Psoas muscle (tissue), 8 donors: ENCODE data around the gene LGR4. TPM values are rescaled to one million over a fixed set of nuclear protein-coding genes. Genes with fewer than 3 reads are reported as not detected.

Experiments
- ATAC-seq, 4 donors: fragments of 200-7000 bp; cut with Tn5 transposase; one replicate each; pipeline ENCODE4 v1.9.1; 2020; ENCODE audit warnings: moderate library complexity in 3 of 4, mild to moderate bottlenecking in 2 of 4
- DNase-seq, 2 donors: peaks; one replicate each; pipeline ENCODE4 v3.0.0-alpha.2; 2020
- H3K27ac ChIP-seq: fragments of 200-600 bp; one replicate; pipeline ENCODE4 v1.8.0; 2022
- H3K27me3 ChIP-seq, 3 donors: fragments of 200-600 bp in 1 of 3; one replicate each; pipeline versions ENCODE4 v1.6.1 to v1.8.0; 2013 to 2022; ENCODE audit warnings: low read length in 2 of 3, mild to moderate bottlenecking in 2 of 3, moderate library complexity in 1 of 3; ENCODE audit not compliant: insufficient read depth in 3 of 3
- H3K36me3 ChIP-seq, 2 donors: fragments of 200-600 bp in 1 of 2; one replicate each; pipeline versions ENCODE4 v1.6.1 to v1.8.0; 2013 to 2022; ENCODE audit warnings: low read depth in 1 of 2, mild to moderate bottlenecking in 1 of 2, moderate library complexity in 1 of 2; ENCODE audit not compliant: insufficient read depth in 1 of 2
- H3K4me1 ChIP-seq: fragments of 200-600 bp; one replicate; pipeline ENCODE4 v1.8.0; 2022
- H3K4me3 ChIP-seq: fragments of 200-600 bp; one replicate; pipeline ENCODE4 v1.8.0; 2022; ENCODE audit warnings: mild to moderate bottlenecking
- H3K9me3 ChIP-seq: fragments of 200-600 bp; one replicate; pipeline ENCODE4 v1.8.0; 2022
- WGBS, 3 donors: extraction: QIAGEN DNeasy Blood & Tissue Kit; methylation state at CpG; one replicate each; pipeline versions ENCODE4 v1.1.6 to v1.1.7; 2013; 5-methylcytosine and 5-hydroxymethylcytosine counted together
- intact Hi-C, 2 donors: fragments of 100-400 bp; cut with DNase I; formaldehyde crosslinking; loops; one replicate each; pipeline versions ENCODE4 v1.11.0 to v1.14.2; 2022
- polyA plus RNA-seq, 3 donors: library from polyadenylated mRNA; stranded (reverse); fragments of 200-250 nt; gene quantifications; one replicate each; pipeline ENCODE4 v1.2.3, GENCODE V29; 2013
- total RNA-seq, 4 donors: library from RNA; stranded (reverse); fragmentation: NEBNext Ultra II Directional in 2 of 4; extraction: Animal tissue kit (Norgen Biotek cat#: 25700) in 2 of 4; gene quantifications; one replicate each; pipeline versions ENCODE4 v1.2.1 to v1.2.4, GENCODE V29; 2021 to 2023
- TF ChIP-seq, protein P1 (sequence below): fragments of 200-600 bp; IDR thresholded peaks from one replicate; pipeline ENCODE4 v1.8.0; 2022; ENCODE audit warnings: antibody characterized with exemption
- donor health status: healthy with polysubstance abuse.
- donor health status: DM: no; HTN: no; CAD: no; lungs with moderate emphysema.
- donor health status: Bipolar disorder and iron deficiency.
- donor health status: healthy.
- donor health status: DM: yes; HTN: yes; CAD: no.
- donor health status: DM: no; HTN: no; CAD: no.
- donor health status: DM: no; HTN: no; CAD: no.
- donor health status: DM: yes; HTN: yes; CAD: no.

LGR4 gene
- total and polyA plus RNA-seq, 7 donors, result 3.9 to 15.2 (median 8.0) TPM

DNA sequence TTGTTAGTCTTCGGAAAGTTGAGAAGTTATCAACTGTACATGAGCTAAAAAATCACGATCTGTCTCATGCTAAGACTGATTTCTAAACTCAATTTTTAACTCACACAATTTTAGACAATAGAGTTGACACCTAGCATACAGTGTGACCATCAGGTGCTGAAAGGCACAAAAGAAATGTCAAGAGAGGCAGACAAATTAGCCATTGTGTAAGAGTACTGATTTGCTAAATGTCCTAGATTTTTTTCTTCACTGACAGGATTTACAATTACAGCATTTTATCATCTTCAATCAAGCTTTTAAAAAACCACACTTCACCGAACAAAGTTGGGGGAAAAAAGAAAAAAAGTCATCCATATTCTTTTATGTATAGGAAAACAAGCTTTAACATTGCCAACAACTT is 7.0 kb downstream of the LGR4 start:
- intact Hi-C loops, result loop anchor here in 1 of 2 donors (5.0 kb wide), 1 partner anchor 38 kb away; no protein-coding TSS in a partner anchor
- Histone ChIP-seq H3K27ac (no peak overlapping the region), H3K4me1 (peaks cover 43% of the 10 kb centered on the region)

DNA sequence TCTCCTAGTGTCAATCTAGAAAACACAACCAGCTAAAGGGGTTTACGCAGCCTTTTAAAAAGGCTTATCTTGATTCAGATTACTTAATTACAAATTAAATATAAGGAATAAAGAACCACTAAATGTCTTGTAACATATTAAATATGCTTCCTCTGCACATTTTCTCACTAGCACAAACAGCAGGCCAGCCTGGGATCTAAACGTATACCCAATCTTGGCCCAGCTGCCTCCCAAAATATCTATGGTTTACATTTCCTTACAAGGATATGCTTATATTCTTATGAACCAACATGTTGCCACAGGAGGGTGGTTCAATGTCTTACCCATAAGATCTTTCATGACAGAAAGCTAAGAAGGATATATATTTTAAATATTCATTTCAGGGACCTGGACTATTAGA is 7.7 kb downstream of the LGR4 start:
- intact Hi-C loops, result loop anchor here in 1 of 2 donors (5.0 kb wide), 1 partner anchor 38 kb away; no protein-coding TSS in a partner anchor
- H3K4me3 ChIP-seq, result no peak overlapping the region
- no peak for ATAC-seq

More for the DNA sequence above, 7.0 kb downstream of the LGR4 start:
- TF ChIP-seq, protein P1, sequence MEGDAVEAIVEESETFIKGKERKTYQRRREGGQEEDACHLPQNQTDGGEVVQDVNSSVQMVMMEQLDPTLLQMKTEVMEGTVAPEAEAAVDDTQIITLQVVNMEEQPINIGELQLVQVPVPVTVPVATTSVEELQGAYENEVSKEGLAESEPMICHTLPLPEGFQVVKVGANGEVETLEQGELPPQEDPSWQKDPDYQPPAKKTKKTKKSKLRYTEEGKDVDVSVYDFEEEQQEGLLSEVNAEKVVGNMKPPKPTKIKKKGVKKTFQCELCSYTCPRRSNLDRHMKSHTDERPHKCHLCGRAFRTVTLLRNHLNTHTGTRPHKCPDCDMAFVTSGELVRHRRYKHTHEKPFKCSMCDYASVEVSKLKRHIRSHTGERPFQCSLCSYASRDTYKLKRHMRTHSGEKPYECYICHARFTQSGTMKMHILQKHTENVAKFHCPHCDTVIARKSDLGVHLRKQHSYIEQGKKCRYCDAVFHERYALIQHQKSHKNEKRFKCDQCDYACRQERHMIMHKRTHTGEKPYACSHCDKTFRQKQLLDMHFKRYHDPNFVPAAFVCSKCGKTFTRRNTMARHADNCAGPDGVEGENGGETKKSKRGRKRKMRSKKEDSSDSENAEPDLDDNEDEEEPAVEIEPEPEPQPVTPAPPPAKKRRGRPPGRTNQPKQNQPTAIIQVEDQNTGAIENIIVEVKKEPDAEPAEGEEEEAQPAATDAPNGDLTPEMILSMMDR, result no peak
- no peaks in the 10 kb centered on the region for H3K9me3 ChIP-seq
- H3K36me3 ChIP-seq, result no peaks in the 10 kb centered on the region
- WGBS, 3 donors, result 82 to 86% (median 83%) methylated on average over 3 of the region's 3 CpGs
- ATAC-seq, result no peak
- no peaks in the 10 kb centered on the region for H3K27me3 ChIP-seq
- no peak for DNase-seq
- H3K4me3 ChIP-seq, result no peak overlapping the region

DNA sequence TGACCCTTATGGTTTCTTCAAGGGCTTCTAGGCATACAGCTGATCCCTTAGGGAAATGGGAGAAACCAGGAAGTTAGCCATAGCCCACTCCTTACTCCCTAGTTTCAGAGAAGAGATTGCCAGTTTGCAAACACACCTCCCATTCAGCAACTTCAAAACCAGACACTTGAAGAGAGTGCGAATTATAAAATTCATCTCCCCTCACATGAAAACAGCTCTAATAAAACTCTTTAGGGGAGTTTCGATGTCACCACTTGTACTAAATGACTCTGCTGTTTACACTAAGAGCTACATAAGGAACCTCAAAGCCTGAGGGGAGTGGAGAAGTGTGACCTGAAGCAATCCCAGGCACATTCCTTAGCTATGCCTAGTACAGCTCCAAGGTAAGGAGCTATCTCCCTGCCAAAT is 8.3 kb downstream of the LGR4 start:
- 88 to 97% (median 94%) methylated on average over 2 of the region's 2 CpGs for WGBS, 3 donors
- H3K4me1 ChIP-seq, result peaks cover 29% of the 10 kb centered on the region
- peak in 3 of 4 donors; percentile 39 to 60 (median 51) for ATAC-seq
- TF ChIP-seq, protein P1, result no peak
- no peak for DNase-seq
- no peak overlapping the region for H3K27ac ChIP-seq
- H3K4me3 ChIP-seq, result no peak overlapping the region
- no peaks in the 10 kb centered on the region for H3K36me3 ChIP-seq
- H3K9me3 ChIP-seq, result no peaks in the 10 kb centered on the region
- intact Hi-C loops, result no loop called here
- no peaks in the 10 kb centered on the region for H3K27me3 ChIP-seq

More for the DNA sequence above, 7.7 kb downstream of the LGR4 start:
- H3K36me3 ChIP-seq, result no peaks in the 10 kb centered on the region
- peaks cover 35% of the 10 kb centered on the region for H3K4me1 ChIP-seq
- TF ChIP-seq, protein P1, result no peak
- no peaks in the 10 kb centered on the region for H3K9me3 ChIP-seq
- DNase-seq, result no peak
- WGBS, 3 donors, result 60 to 71% (median 65%) methylated on average over 2 of the region's 2 CpGs
- H3K27me3 ChIP-seq, result no peaks in the 10 kb centered on the region
- no peak overlapping the region for H3K27ac ChIP-seq

DNA sequence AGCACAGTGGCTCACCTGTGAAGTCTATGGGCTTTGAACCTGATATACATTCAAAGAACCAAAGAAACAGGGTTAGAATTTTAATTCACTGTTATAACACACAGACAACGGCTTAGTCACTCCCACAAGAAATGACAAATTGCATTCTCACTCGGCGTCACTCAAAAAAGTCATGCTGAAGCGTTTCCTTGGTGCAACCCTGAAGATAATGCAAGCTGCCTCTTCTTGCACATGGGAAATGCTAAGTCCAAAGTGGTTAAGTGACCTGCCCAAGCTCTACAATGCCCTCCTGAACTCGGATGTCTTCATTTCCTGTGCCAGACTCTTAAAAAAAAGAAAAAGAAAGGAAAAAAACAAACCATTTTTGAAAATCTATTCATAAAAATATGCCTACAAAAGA is 10.0 kb downstream of the LGR4 start:
- ATAC-seq (no peak), DNase-seq (no peak)
- H3K9me3 ChIP-seq, result no peaks in the 10 kb centered on the region
- H3K4me3 ChIP-seq, result no peak overlapping the region
- TF ChIP-seq, protein P1, result no peak
- H3K36me3 ChIP-seq, result no peaks in the 10 kb centered on the region
- H3K4me1 ChIP-seq, result peaks cover 22% of the 10 kb centered on the region
- H3K27ac ChIP-seq, result no peak overlapping the region
- no peaks in the 10 kb centered on the region for H3K27me3 ChIP-seq
- intact Hi-C loops, result no loop called here
- 80 to 95% (median 89%) methylated on average over 5 of the region's 5 CpGs for WGBS, 3 donors
